GM12875 (cell line): ENCODE measurements around the gene OTOS.

Experiments used
- H3K4me3 ChIP-seq: one replicate; pipeline ENCODE4 v1.5.1; 2011; ENCODE audit warnings: low read depth, low read length, control low read depth
- CTCF ChIP-seq: IDR thresholded peaks from 2 replicates; pipeline ENCODE4 v1.5.1; 2011; ENCODE audit warnings: low read depth, mild to moderate bottlenecking, control low read depth, inconsistent platforms, low read length, moderate library complexity, borderline replicate concordance; ENCODE audit not compliant: insufficient read depth

OTOS gene

GRCh38 chr2:240174496-240174895 lies 34.0 kb upstream of the OTOS start:
- H3K4me3 ChIP-seq = no peak overlapping the region
- TF ChIP-seq CTCF = no peak

DNA sequence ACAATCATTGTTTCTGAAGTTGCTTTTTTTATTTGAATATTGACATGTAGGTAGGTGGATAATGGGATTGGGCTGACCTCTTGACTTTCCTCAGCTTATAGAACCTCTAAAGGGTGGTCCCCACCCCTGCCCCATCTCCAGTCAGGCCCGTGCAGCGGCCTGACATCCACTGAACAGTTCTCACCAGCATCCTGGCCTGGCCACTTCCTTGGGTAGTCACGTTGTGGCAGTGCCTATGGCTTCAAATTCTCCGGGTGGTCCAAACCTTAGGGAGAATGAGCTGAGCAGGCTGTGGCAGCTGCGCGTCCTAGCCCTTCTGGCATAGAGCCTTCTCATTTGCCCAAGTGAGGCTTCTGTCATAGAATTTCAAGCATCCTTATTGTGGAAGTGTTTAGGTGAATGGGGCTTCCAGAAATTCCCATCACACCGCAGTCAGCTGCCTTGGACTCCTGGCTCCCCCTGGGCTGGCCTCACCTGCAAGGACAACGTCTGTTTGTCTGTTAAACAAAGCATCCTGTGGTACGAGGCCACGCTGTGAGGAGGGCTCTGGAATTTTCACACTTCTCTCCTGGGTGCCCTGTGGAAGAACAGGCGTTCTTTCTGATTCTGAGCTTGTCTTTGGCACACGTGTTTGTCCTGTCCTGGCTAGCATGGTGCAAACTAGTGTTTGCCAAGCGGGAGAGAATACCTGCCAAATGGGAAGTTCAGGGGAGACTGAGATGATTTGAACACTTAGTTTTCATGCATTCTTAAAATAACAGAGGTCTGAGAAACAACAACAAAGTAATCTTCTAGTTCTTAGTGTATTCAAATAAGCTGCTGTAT lies 31.8 kb upstream of the OTOS start:
- no peak for TF ChIP-seq CTCF
- no peak overlapping the region for H3K4me3 ChIP-seq

DNA sequence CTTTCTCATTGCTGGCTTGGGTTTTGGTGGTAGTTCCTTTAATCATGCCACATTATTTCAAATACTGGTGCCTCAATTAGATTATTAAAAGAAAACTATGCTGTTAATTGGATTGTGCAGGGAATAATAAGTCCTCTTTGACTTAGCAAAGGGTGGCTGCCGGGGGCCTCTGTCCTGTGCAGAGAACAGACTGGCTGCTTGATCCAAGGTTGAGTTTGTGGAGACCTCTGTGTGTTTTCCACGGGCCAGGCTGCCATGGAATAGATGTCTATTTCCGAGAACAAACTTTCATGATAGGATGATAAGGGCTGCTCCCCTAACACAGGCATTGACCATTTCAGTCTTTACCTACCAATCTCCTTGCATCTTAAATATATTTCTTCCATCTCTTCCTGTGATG lies 30.4 kb upstream of the OTOS start:
- no peak for TF ChIP-seq CTCF
- H3K4me3 ChIP-seq = no peak overlapping the region

- H3K4me3 ChIP-seq = no peak overlapping the region
- TF ChIP-seq CTCF = no peak
Measured at GRCh38 chr2:240170354-240170735, 29.9 kb upstream of the OTOS start.

DNA sequence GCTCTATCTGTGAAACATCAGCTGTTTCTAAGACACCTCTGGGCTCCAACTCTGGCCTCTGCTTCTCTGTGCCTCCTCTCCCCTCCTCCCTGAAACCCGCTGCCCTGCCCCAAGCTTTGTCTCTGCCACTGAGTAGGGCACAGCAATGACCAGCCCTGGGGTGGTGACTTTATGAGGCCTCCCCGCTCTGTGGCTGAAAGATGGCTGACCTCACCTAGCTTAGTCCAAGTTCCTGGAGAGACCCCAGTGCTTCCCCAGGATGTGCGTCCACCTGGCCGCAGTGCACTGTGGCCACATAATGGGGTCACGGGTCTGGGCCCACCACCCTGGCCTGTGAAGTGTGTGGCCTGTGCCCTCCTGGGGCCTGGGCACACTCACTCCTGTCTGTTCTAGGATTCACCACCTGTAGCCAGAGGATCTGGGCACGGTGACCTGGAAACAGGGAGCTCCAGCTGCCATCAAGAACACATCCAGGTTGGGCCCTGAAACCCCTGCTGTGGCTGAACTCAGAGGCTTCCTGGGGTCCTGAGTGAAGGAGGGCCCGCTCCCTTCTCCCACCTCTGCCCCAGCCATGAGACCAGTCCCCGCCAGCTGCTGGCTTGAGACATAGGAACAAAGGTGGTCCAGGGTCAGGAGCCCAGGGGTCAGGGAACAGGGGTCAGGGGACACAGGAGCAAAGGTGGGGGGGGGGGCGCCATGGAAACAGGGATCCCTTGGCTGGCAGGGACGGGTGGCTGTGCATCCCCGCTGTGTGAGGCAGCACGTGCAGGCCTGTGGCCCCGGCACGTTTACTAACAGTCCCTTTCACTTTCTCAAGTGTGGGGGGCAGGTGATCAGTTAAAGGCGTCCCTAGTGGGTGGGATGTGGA lies 29.3 kb upstream of the OTOS start:
- no peak for TF ChIP-seq CTCF
- no peak overlapping the region for H3K4me3 ChIP-seq

- no peak for TF ChIP-seq CTCF
- H3K4me3 ChIP-seq = no peak overlapping the region
Measured at GRCh38 chr2:240168546-240169361, 28.3 kb upstream of the OTOS start.
